Inflammatory macrophage treated with lipopolysaccharide for 1 hour (primary cell): Measurements from ENCODE around the gene DAPL1.
"Not testable (repeated sequence)": the region's sequence is repeated elsewhere in the genome, so short reads cannot be mapped to it uniquely, and the experiment has no call there.

Source experiments
- DNase-seq, 2 donors: peaks; one replicate each; pipeline ENCODE4 v3.0.0-alpha.2; 2020 to 2022

Gene DAPL1

GRCh38 chr2:158825021-158825420, 29.9 kb downstream of the DAPL1 start:
- DNase-seq, result no peak

GRCh38 chr2:158826965-158827364, 31.8 kb downstream of the DAPL1 start:
- no peak for DNase-seq

DNA sequence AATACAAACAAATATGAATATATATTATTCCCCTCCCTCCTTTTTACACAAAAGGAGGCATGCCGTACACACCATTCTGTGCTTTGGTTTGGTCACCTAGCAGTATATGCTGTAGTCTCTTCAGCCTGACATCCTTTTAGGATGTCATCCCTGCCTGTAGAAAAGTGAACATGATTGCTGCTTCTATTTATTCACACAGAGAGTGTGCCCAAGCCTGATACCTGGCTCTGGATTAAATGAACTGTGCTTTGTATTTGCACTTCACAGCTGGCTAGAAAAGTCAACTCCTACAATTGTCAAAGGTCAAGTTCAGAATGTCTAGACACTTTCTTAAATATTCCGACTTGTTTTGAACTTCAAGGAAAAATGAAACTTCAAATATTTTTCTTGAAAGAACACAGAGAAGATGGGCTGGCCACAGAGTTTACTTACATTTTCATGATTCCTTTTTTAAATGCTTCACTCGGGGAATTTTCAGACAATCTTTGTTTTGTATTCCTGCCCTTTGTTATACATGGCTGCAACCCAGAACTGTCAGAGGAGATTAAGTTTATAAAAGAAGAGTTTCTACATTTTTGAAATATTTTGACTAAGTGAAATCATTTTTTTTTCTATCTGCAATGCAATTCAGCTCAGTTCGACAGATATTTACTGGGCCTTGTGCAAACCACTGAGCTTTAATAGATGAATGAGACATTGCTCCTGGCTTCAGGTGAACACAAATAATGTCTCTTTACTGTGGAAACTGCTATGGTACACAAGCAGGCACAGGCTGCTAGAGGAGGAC, 33.5 kb downstream of the DAPL1 start:
- no peak for DNase-seq

- DNase-seq, result no peak
These were observed 34.0 kb downstream of the DAPL1 start for GRCh38 chr2:158829167-158829566.

DNA sequence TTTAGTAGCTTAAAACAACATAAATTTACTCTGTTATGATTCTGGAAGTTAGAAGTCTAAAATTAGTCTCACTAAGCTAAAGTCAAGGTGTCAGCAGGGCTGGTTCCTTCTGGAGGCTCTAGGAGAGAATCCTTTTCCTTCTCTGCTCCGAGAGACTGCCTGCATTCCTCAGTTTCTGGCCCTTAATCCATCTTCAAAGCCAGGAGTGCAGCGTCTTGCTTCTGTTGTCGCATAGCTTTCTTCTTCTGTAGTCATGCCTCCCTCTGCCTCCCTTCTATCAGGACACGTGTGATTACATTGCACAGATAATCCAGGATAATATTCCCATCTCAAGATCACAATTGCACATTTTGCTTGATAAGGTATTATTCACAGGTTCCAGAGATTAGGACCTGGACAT, 35.1 kb downstream of the DAPL1 start:
- no peak for DNase-seq

DNA sequence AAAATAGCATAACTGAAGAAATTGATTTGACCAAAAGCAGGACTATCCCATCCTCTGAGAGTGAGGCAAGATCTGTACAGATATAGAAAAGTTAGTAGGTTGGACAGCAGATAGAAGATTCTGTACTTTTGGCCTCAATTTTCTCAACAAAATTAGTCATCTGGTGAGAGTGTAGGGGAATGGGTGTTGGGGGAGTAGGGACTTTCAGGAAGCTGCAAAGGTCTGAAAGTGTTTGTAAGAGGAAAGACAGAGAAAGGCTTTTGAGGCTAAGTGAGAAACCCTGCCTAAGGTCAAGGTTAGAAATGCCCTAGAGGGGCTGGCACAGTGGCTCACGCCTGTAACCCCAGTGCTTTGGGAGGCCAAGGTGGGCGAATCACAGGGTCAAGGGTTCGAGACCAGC, 40.3 kb downstream of the DAPL1 start:
- peak; percentile 13 to 69 for DNase-seq

- no peak for DNase-seq
These were observed 42.5 kb downstream of the DAPL1 start for GRCh38 chr2:158837645-158838044.

DNA sequence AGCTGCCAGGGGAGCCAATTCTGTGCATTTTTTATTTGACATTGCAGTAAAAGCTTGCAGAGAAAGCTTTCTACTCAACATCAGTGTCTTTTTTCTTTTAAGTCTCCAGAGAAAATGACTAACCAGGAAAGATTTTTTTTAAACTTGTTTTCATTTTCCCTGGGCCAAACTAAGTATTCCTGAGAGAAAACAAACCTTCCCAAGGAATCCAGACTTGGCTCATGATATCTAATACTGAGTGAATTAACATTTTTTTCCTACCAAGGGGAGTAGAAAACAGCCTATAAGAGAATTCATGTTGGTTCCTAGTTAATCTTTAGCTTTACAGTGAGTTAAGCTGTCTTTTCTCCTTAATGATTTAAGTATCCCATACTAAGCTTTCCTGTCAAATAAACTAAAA, 46.7 kb downstream of the DAPL1 start:
- no peak for DNase-seq

- no peak for DNase-seq
These were observed 50.3 kb downstream of the DAPL1 start for GRCh38 chr2:158845444-158845843.

- peak in 1 of 2 donors; percentile 6 for DNase-seq
These were observed 50.7 kb downstream of the DAPL1 start for GRCh38 chr2:158845859-158846258.

DNA sequence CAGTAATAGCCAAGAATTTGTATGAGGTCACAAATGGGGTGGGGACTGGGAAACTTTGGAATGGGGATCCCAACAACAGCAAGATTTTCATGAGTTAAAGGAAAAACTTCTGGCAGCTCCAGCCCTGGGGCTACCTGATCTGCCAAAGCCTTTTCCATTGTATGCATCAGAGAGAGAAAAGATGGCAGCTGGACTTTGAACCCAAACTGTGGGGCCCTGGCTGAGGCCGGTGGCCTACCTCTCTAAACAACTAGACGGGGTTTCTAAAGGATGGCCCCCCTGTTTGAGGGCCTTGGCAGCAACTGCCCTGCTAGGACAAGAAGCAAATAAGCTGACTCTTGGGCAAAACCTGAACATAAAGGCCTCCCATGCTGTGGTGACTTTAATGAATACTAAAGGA, 52.4 kb downstream of the DAPL1 start:
- not testable (repeated sequence) for DNase-seq

DNA sequence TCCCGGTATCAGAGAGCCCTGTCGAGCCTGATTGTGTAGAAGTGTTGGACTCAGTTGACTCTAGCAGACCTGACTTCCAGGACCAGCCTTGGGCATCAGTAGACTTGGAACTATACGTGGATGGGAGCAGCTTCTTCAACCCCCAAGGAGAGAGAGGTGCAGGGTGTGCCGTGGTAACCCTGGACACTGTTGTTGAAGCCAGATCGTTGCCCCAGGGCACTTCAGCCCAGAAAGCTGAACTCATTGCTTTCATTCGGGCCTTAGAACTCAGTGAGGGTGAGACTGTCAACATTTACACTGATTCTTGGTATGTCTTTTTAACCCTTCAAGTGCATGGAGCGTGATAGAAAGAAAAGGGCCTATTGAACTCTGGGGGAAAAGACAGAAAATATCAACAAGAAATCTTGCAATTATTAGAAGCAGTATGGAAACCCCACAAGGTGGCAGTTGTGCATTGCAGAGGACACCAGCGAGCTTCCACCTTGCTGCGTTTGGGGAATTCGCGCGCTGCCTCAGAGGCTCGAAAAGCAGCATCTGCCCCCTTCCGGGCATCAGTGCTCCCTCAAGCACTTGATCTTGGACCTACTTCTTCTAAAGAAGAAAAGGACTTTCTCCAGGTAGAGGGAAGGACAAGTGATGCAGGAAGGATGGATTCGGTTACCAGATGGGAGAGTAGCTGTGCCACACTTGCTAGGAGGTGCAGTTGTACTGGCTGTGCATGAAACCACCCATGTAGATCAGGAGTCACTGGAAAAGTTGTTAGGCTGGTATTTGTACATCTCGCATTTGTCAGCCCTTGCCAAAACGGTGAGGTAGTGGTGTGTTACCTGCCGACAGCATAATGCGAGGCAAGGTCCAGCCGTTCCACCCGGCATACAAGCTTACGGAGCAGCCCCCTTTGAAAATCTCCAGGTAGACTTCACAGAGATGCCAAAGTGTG, 53.2 kb downstream of the DAPL1 start:
- DNase-seq, result not testable (repeated sequence)

- not testable (repeated sequence) for DNase-seq
These were observed 65.1 kb downstream of the DAPL1 start for GRCh38 chr2:158860179-158860578.

DNA sequence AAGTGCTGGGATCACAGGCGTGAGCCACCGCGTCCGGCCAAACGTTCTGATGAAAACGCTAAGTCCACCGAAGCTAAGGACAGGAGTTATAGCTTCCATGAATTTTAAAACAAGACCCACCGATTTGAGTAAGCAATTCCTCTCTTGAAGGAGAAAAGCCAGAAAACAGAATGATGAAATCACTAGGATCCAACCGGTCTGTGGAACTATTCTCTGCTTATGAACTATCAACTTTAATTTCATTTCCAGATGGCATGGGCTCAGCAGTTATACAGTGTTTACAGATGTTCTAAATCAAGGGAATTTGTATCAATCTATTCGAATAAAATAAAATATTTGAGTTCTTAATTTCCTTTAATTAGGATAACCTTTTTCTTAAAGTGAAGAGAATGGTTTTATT, 66.5 kb downstream of the DAPL1 start:
- DNase-seq, result not testable (repeated sequence)

DNA sequence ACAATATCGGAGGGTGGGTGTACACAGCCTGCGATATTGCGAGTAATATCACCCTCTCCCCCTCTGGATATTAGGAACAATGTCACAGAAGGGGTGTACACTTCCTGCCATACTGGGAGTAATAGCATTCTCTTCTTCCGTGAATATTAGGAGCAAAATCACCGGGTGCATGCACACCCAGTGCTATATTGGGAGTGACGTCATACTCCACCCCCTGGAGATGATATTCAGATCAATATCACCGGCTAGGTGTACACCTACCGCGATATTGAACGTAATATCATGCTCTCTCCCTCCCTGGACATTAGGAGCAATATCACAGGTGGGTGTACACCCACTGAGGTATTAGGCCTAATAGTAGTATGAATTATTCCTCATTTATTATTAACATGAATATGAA, 70.4 kb downstream of the DAPL1 start:
- not testable (repeated sequence) for DNase-seq
